DMS53 treated with DMSO at 0.1 percent for 48 hours (cell line): ENCODE results near the gene RAP1GAP2.
"Not testable (repeated sequence)": the region's sequence is repeated elsewhere in the genome, so short reads cannot be mapped to it uniquely, and the experiment has no call there.

Experiments
- DNase-seq: peaks from one replicate; lab custom pipeline; 2025; ENCODE audit not compliant: unreplicated experiment; lab: John Stamatoyannopoulos, UW

The RAP1GAP2 gene

GRCh38 chr17:3012926-3013581 is 216.8 kb downstream of the RAP1GAP2 start:
- DNase-seq: no peak

- no peak for DNase-seq
These were observed 219.7 kb downstream of the RAP1GAP2 start for GRCh38 chr17:3015890-3016289.

- no peak for DNase-seq
These were observed 221.7 kb downstream of the RAP1GAP2 start for GRCh38 chr17:3017936-3018335.

- DNase-seq: no peak
These were observed 223.5 kb downstream of the RAP1GAP2 start for GRCh38 chr17:3019761-3020160.

GRCh38 chr17:3020381-3020780 is 224.1 kb downstream of the RAP1GAP2 start:
- no peak for DNase-seq

GRCh38 chr17:3022197-3022596 is 226.0 kb downstream of the RAP1GAP2 start:
- DNase-seq: no peak

GRCh38 chr17:3024346-3024745 is 228.1 kb downstream of the RAP1GAP2 start:
- DNase-seq: no peak

GRCh38 chr17:3025421-3026124 is 229.3 kb downstream of the RAP1GAP2 start:
- no peak for DNase-seq

- DNase-seq: no peak
These were observed 230.1 kb downstream of the RAP1GAP2 start for GRCh38 chr17:3026125-3026855.

GRCh38 chr17:3026856-3027751 is 230.9 kb downstream of the RAP1GAP2 start:
- DNase-seq: no peak

- no peak for DNase-seq
These were observed 231.7 kb downstream of the RAP1GAP2 start for GRCh38 chr17:3027786-3028532.

GRCh38 chr17:3029213-3029913 is 233.1 kb downstream of the RAP1GAP2 start:
- DNase-seq: no peak

- DNase-seq: no peak
These were observed 233.9 kb downstream of the RAP1GAP2 start for GRCh38 chr17:3030096-3030495.

- DNase-seq: not testable (repeated sequence)
These were observed 234.7 kb downstream of the RAP1GAP2 start for GRCh38 chr17:3030852-3031470.

- DNase-seq: no peak
These were observed 236.3 kb downstream of the RAP1GAP2 start for GRCh38 chr17:3032258-3033247.

GRCh38 chr17:3033248-3033640 is 237.0 kb downstream of the RAP1GAP2 start:
- DNase-seq: no peak

GRCh38 chr17:3033741-3034577 is 237.7 kb downstream of the RAP1GAP2 start:
- DNase-seq: no peak
